Left ventricle myocardium inferior (tissue), 1 donor: ENCODE results near the gene TXNIP. TPM values are rescaled to one million over a fixed set of nuclear protein-coding genes. Genes with fewer than 3 reads are reported as not detected.

Experiments
- DNase-seq: peaks from one replicate; pipeline ENCODE4 v3.0.0-alpha.2; 2020
- H3K27ac ChIP-seq: fragments of 200-600 bp; replicated peaks from 2 replicates; pipeline ENCODE4 v1.8.0; 2021
- H3K27me3 ChIP-seq: fragments of 200-600 bp; 2 replicates; pipeline ENCODE4 v1.8.0; 2021; ENCODE audit warnings: low read depth
- H3K36me3 ChIP-seq: fragments of 200-600 bp; 2 replicates; pipeline ENCODE4 v1.8.0; 2021
- H3K4me1 ChIP-seq: fragments of 200-600 bp; 2 replicates; pipeline ENCODE4 v1.8.0; 2021
- H3K4me3 ChIP-seq: fragments of 200-600 bp; 2 replicates; pipeline ENCODE4 v1.8.0; 2021; ENCODE audit warnings: mild to moderate bottlenecking, moderate library complexity
- H3K9me3 ChIP-seq: fragments of 200-600 bp; replicated peaks from 2 replicates; pipeline ENCODE4 v1.8.0; 2021
- intact Hi-C: fragments of 100-400 bp; cut with micrococcal nuclease; formaldehyde crosslinking; loops from one replicate; pipeline ENCODE4 v1.11.0; 2022
- total RNA-seq: library from RNA; stranded (reverse); fragmentation: NEBNext Ultra II Directional; extraction: Animal tissue kit (Norgen Biotek cat#: 25700); gene quantifications from one replicate; pipeline ENCODE4 v1.2.1, GENCODE V29; 2021
- TF ChIP-seq, protein P1 (sequence below): fragments of 200-600 bp; IDR thresholded peaks from 2 replicates; pipeline ENCODE4 v1.8.0; 2021; ENCODE audit warnings: antibody characterized with exemption, mild to moderate bottlenecking, borderline replicate concordance
- donor health status: DM: no; HTN: yes; CAD: no; lungs with severe emphysema.

TXNIP gene
- total RNA-seq, 1 donor from 2014 or later, result 753 TPM

DNA sequence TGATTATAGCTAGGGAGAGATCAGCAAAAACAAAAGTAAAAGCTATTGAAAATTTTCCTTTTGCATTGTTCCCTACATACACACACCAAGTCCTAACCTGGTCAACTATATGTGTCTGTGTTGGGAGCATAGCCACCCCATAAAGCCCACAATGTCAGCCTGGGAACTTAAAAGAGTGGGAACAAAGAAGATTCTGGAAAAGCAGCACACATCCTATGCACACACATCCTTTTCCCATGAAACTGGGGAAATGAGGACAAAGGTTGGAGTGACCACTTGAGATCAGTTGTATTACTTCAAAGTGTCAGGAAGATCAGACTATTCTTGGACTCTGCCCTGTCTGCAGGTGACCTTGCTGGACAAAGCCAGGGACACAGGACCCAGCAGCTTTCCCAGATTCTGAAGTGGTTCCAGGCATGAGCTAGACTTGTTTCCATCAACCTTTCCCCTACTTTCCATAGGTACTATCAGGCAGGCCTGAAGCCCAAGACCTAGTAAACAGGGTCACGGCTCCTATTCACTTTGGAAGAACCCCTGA is 15.9 kb downstream of the TXNIP start:
- Histone ChIP-seq H3K27ac (peak overlapping the region; percentile 99), H3K27me3 (no peaks in the 10 kb centered on the region), H3K9me3 (no peaks in the 10 kb centered on the region), H3K4me1 (peaks cover 84% of the 10 kb centered on the region), H3K36me3 (peaks cover 5% of the 10 kb centered on the region), H3K4me3 (peak overlapping the region; percentile 58)
- intact Hi-C loops, result no loop called here
- TF ChIP-seq, protein P1, sequence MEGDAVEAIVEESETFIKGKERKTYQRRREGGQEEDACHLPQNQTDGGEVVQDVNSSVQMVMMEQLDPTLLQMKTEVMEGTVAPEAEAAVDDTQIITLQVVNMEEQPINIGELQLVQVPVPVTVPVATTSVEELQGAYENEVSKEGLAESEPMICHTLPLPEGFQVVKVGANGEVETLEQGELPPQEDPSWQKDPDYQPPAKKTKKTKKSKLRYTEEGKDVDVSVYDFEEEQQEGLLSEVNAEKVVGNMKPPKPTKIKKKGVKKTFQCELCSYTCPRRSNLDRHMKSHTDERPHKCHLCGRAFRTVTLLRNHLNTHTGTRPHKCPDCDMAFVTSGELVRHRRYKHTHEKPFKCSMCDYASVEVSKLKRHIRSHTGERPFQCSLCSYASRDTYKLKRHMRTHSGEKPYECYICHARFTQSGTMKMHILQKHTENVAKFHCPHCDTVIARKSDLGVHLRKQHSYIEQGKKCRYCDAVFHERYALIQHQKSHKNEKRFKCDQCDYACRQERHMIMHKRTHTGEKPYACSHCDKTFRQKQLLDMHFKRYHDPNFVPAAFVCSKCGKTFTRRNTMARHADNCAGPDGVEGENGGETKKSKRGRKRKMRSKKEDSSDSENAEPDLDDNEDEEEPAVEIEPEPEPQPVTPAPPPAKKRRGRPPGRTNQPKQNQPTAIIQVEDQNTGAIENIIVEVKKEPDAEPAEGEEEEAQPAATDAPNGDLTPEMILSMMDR, result no peak
- DNase-seq, result no peak

DNA sequence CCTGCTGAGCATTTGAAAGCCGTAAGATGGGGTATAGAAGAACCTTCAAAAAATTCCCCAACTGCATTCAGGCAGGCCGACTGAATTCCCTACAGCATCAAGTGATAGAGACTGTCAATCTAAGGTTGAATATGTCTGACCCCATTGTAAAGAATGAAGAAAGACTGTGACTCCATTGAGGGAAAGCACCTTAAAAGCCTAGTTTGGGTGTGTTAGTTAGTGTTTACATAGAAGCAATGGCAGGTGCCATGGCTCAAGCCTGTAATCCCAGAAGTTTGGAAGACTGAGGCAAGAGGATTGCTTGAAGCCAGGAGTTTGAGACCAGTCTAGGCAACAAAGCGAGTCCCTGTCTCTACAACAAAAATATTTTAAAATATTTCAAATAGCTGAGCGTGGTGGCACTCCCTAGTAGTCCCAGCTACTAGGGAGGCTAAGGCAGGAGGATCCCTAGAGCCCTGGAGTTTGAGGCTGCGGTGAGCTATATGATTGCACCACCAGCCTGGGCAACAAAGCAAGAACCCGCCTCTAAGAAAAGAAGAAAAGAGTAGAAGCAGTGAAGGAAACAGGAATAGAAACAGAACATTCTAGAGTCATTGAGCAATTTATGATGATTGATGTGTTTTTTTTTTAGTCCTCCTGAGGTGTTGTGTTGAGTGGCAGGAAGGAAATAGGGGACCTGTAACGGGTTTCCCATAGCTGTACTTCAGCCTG is 16.5 kb downstream of the TXNIP start:
- peaks cover 78% of the 10 kb centered on the region for H3K4me1 ChIP-seq
- no peak for DNase-seq
- intact Hi-C loops, result loop anchor here (5.0 to 10.0 kb wide), 2 partner anchors 32 to 65 kb away; partner anchors contain the start of genes ITGA10 and PEX11B
- H3K36me3 ChIP-seq, result peaks cover 10% of the 10 kb centered on the region
- TF ChIP-seq, protein P1, result no peak
- H3K27ac ChIP-seq, result peak overlapping the region; percentile 99
- H3K27me3 ChIP-seq, result no peaks in the 10 kb centered on the region
- H3K4me3 ChIP-seq, result peak overlapping the region; percentile 58
- no peaks in the 10 kb centered on the region for H3K9me3 ChIP-seq

DNA sequence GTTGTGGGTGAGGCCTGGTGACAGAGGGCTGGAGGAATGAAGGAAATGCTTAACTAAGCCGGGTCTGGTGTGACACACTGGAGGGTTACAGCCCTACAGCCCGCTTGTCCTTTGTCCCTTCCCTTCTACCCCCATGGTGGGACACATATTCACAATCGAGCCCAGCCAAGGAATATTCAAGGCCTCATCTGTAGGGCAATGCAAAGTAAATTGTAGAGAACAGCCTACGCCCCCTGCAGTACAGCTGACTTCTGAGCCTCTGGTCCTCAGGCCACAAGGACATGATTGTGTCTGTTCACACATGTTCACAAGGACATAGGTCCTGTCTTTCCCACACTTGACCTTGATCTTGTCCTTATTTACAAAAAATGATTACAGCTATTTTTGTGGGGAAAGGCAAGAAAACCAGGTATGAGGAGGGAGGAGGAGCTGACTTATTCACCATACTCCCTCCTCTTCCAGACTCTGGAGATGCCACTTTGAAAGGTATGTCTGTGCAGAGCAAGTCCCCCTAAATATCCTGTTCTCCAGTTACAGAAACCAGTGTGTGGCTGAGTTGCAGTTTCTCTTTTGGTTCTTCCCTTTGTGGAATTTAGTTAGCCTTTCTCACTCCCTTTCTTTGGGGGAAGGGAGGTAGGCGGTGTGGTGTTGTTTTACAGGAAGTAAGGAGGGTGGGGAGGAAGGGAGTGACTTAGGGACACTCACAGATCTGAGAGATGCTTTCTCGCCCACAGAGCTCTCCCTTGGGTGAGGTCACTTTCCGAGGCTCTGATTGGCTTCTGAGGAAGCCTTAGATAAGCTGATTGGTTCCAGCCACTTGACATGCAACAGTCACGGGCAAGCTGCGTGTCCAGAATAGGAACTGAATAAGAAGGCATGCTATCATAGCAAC is 17.3 kb downstream of the TXNIP start:
- DNase-seq, result peak; percentile 92
- TF ChIP-seq, protein P1, result peak; percentile 43
- Histone ChIP-seq H3K27ac (peak overlapping the region; percentile 99), H3K27me3 (no peaks in the 10 kb centered on the region), H3K4me3 (peak overlapping the region; percentile 58), H3K36me3 (peaks cover 10% of the 10 kb centered on the region), H3K9me3 (no peaks in the 10 kb centered on the region), H3K4me1 (peaks cover 70% of the 10 kb centered on the region)
- intact Hi-C loops, result loop anchor here (5.0 to 10.0 kb wide), 2 partner anchors 33 to 64 kb away; partner anchors contain the start of genes ITGA10 and PEX11B

DNA sequence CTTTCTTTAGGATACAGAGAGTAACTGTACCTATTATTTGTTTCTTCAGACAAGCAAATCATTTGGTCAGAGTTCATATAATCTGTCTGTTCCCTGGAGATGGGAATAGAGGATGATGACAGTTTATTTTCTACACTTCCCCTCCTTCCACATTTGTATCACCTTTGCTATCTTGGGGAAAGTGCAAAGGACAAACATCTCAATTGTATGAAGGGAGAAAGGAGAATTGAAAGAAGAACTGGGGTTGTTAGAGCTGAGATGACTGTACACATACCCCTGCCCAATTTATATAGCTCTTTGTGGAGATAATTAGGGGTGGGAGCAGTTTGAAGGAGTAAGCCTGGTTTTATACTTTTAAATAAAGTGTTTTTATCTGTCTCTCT is 17.9 kb downstream of the TXNIP start:
- peaks cover 63% of the 10 kb centered on the region for H3K4me1 ChIP-seq
- intact Hi-C loops, result loop anchor here (5.0 to 10.0 kb wide), 2 partner anchors 34 to 64 kb away; partner anchors contain the start of genes ITGA10 and PEX11B
- peak overlapping the region; percentile 99 for H3K27ac ChIP-seq

More for the DNA sequence above, 17.9 kb downstream of the TXNIP start:
- H3K4me3 ChIP-seq, result peak overlapping the region; percentile 58
- TF ChIP-seq, protein P1, result no peak
- peaks cover 10% of the 10 kb centered on the region for H3K36me3 ChIP-seq
- H3K9me3 ChIP-seq, result no peaks in the 10 kb centered on the region
- no peak for DNase-seq
- no peaks in the 10 kb centered on the region for H3K27me3 ChIP-seq
